PC-9 (cell line): ENCODE results near the gene ANKUB1. TPM values are rescaled to one million over a fixed set of nuclear protein-coding genes. Genes with fewer than 3 reads are reported as not detected.

ENCODE experiments used
- BruUV-seq: library from RNA; stranded (reverse); fragments of 400-500 nt; replicated peaks from 2 replicates; lab custom pipeline; 2021; lab: Mats Ljungman, UMichigan
- CTCF ChIA-PET: fragments of 300-600 bp; sonication (Branson Sonifier 250); formaldehyde crosslinking; loops from one replicate; lab custom pipeline; 2022; ENCODE audit warnings: antibody characterized with exemption; lab: Charles Lee
- POLR2A ChIA-PET: fragments of 300-600 bp; sonication (Branson Sonifier 250); formaldehyde crosslinking; loops from one replicate; lab custom pipeline; 2022; ENCODE audit warnings: antibody characterized with exemption; ENCODE audit not compliant: unreplicated experiment; lab: Charles Lee
- DNase-seq, 2 experiments: peaks; one replicate each; pipeline versions ENCODE4 v3.0.0 to v3.0.0-alpha.2; 2015 to 2022; ENCODE audit warnings: mixed read lengths in 1 of 2
- H2AFZ ChIP-seq: fragments of 200-600 bp; sonication (generic); 2 replicates; pipeline ENCODE4 v1.8.1; 2017; ENCODE audit warnings: antibody characterized with exemption
- H3F3A ChIP-seq: fragments of 200-600 bp; sonication (generic); 2 replicates; pipeline ENCODE4 v1.8.1; 2017; ENCODE audit warnings: antibody characterized with exemption, mild to moderate bottlenecking, low read depth; ENCODE audit not compliant: insufficient read depth
- H3K27ac ChIP-seq: fragments of 200-600 bp; sonication (generic); 2 replicates; pipeline ENCODE4 v1.6.1; 2016; ENCODE audit warnings: mixed run types
- H3K27me3 ChIP-seq: fragments of 200-600 bp; sonication (generic); 2 replicates; pipeline ENCODE4 v1.6.1; 2016; ENCODE audit warnings: low read depth, mixed run types; ENCODE audit not compliant: insufficient read depth
- H3K36me3 ChIP-seq: fragments of 200-600 bp; sonication (generic); 2 replicates; pipeline ENCODE4 v1.6.1; 2016; ENCODE audit warnings: low read depth, mixed run types
- H3K4me1 ChIP-seq: fragments of 200-600 bp; sonication (generic); replicated peaks from 2 replicates; pipeline ENCODE4 v1.6.1; 2016; ENCODE audit warnings: mixed run types; ENCODE audit not compliant: insufficient read depth
- H3K4me2 ChIP-seq: fragments of 200-600 bp; sonication (generic); 2 replicates; pipeline ENCODE4 v1.6.1; 2017; ENCODE audit warnings: mixed run types
- H3K4me3 ChIP-seq: fragments of 200-600 bp; sonication (generic); 2 replicates; pipeline ENCODE4 v1.6.1; 2016; ENCODE audit warnings: mixed run types
- H3K79me2 ChIP-seq: fragments of 200-600 bp; sonication (generic); 2 replicates; pipeline ENCODE4 v1.6.1; 2017; ENCODE audit warnings: low read depth, mixed run types
- H3K9me2 ChIP-seq: fragments of 200-600 bp; sonication (generic); 2 replicates; pipeline ENCODE4 v1.8.1; 2017; ENCODE audit warnings: mild to moderate bottlenecking; ENCODE audit not compliant: insufficient read depth
- H3K9me3 ChIP-seq: fragments of 200-600 bp; sonication (generic); 2 replicates; pipeline ENCODE4 v1.8.1; 2016; ENCODE audit warnings: low read depth; ENCODE audit not compliant: insufficient read depth
- H4K20me1 ChIP-seq: fragments of 200-600 bp; sonication (generic); 2 replicates; pipeline ENCODE4 v1.8.1; 2017; ENCODE audit not compliant: insufficient read depth
- EZH2 ChIP-seq: fragments of 200-600 bp; sonication (generic); IDR thresholded peaks from 2 replicates; pipeline ENCODE4 v1.8.0; 2017; ENCODE audit warnings: antibody characterized with exemption, low read depth
- intact Hi-C: fragments of 100-400 bp; cut with micrococcal nuclease; formaldehyde crosslinking; loops from one replicate; pipeline ENCODE4 v1.10.0; 2022; ENCODE audit not compliant: unreplicated experiment
- total RNA-seq: library from RNA; stranded (reverse); gene quantifications from 2 replicates; pipeline ENCODE4 v1.2.3, GENCODE V29; 2021
- TF ChIP-seq, protein P1 (sequence below): fragments of 200-600 bp; sonication (generic); conservative IDR thresholded peaks from 2 replicates; pipeline ENCODE4 v1.6.1; 2017; ENCODE audit warnings: mixed run types, antibody characterized with exemption, mild to moderate bottlenecking, moderate library complexity

ANKUB1 gene
- total RNA-seq, 1 experiment from 2014 or later: not detected

- Histone ChIP-seq H3K27ac (no peak overlapping the region), H3K9me2 (no peaks in the 10 kb centered on the region), H3K4me2 (no peak overlapping the region), H3K4me1 (peaks cover 31% of the 10 kb centered on the region), H3K4me3 (no peak overlapping the region), H3K9me3 (no peaks in the 10 kb centered on the region), H3F3A (peaks cover 23% of the 10 kb centered on the region), H3K27me3 (no peaks in the 10 kb centered on the region), H3K36me3 (no peaks in the 10 kb centered on the region), H4K20me1 (peaks cover 17% of the 10 kb centered on the region), H2AFZ (no peak overlapping the region), H3K79me2 (peaks cover 28% of the 10 kb centered on the region)
- TF ChIP-seq EZH2: no peak
- TF ChIP-seq, protein P1, sequence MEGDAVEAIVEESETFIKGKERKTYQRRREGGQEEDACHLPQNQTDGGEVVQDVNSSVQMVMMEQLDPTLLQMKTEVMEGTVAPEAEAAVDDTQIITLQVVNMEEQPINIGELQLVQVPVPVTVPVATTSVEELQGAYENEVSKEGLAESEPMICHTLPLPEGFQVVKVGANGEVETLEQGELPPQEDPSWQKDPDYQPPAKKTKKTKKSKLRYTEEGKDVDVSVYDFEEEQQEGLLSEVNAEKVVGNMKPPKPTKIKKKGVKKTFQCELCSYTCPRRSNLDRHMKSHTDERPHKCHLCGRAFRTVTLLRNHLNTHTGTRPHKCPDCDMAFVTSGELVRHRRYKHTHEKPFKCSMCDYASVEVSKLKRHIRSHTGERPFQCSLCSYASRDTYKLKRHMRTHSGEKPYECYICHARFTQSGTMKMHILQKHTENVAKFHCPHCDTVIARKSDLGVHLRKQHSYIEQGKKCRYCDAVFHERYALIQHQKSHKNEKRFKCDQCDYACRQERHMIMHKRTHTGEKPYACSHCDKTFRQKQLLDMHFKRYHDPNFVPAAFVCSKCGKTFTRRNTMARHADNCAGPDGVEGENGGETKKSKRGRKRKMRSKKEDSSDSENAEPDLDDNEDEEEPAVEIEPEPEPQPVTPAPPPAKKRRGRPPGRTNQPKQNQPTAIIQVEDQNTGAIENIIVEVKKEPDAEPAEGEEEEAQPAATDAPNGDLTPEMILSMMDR: no peak
- BruUV-seq: no TSS peak
- ChIA-PET POLR2A (interaction anchor here (0.5 kb wide), 2 partner anchors 16 to 47 kb away, joined by 3 to 6 read pairs; no protein-coding TSS in a partner anchor), CTCF (interaction anchor here (0.6 to 0.7 kb wide), 3 partner anchors 9 to 215 kb away, joined by 3 to 9 read pairs (median 3); no protein-coding TSS in a partner anchor)
- intact Hi-C loops: loop anchor here (5.0 kb wide), 2 partner anchors 59 to 154 kb away; partner anchors contain the start of genes COMMD2 and WWTR1
- no peak for DNase-seq
These were observed 18.5 kb upstream of the ANKUB1 start for GRCh38 chr3:149810846-149811245.

DNA sequence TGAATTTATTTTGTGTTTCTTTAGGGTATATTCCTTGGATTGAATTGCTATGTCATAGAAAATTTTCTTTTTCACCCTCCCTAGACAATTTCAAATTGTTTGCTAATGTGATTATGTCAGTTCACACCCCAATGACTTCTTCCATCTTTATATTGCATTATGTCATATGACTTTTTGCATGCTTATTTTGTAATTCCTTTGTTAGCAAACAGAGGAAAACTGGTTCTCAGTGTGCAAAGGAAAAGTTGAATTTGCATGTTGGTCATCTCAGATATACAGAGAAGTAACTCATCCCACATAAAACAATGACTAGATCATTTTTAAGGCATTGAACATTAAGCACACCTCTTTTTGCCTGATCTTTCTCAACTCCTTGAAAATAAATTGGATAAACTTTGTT, 17.3 kb upstream of the ANKUB1 start:
- POLR2A ChIA-PET: no interaction called here
- intact Hi-C loops: loop anchor here (2.0 to 5.0 kb wide), 3 partner anchors 57 to 297 kb away; partner anchors contain the start of genes COMMD2 and WWTR1
- CTCF ChIA-PET: interaction anchor here (0.7 to 2.9 kb wide), 2 partner anchors 43 to 143 kb away, joined by 3 to 56 read pairs; no protein-coding TSS in a partner anchor

GRCh38 chr3:149808209-149808829, 16.0 kb upstream of the ANKUB1 start:
- POLR2A ChIA-PET: interaction anchor here (0.6 to 1.1 kb wide), 3 partner anchors 43 to 761 kb away, joined by 4 to 13 read pairs (median 6); no protein-coding TSS in a partner anchor

More for the DNA sequence above, 17.3 kb upstream of the ANKUB1 start:
- peaks cover 23% of the 10 kb centered on the region for H3F3A ChIP-seq
- peaks cover 16% of the 10 kb centered on the region for H3K79me2 ChIP-seq
- H3K27ac ChIP-seq: no peak overlapping the region
- TF ChIP-seq, protein P1: no peak
- TF ChIP-seq EZH2: no peak
- H3K9me2 ChIP-seq: no peaks in the 10 kb centered on the region
- no peaks in the 10 kb centered on the region for H3K9me3 ChIP-seq
- no peaks in the 10 kb centered on the region for H3K36me3 ChIP-seq
- no peaks in the 10 kb centered on the region for H3K27me3 ChIP-seq
- H3K4me1 ChIP-seq: peaks cover 20% of the 10 kb centered on the region
- peak overlapping the region; percentile 23; the same call in 1 of the 2 replicates for H3K4me2 ChIP-seq
- peaks cover 8% of the 10 kb centered on the region for H4K20me1 ChIP-seq
- peak in 1 of 2 experiments; percentile 60 for DNase-seq
- H3K4me3 ChIP-seq: no peak overlapping the region
- no TSS peak for BruUV-seq
- H2AFZ ChIP-seq: no peak overlapping the region

More at GRCh38 chr3:149808209-149808829, 16.0 kb upstream of the ANKUB1 start:
- Histone ChIP-seq H3F3A (peaks cover 10% of the 10 kb centered on the region), H3K27me3 (no peaks in the 10 kb centered on the region), H3K79me2 (0 out of 2 replicates have a peak, but pooled peaks cover 3% of the 10 kb centered on the region), H3K27ac (no peak overlapping the region), H3K9me2 (no peaks in the 10 kb centered on the region), H3K9me3 (no peaks in the 10 kb centered on the region), H3K4me3 (no peak overlapping the region), H3K4me2 (peak overlapping the region; percentile 18; the same call in 1 of the 2 replicates), H3K4me1 (peaks cover 15% of the 10 kb centered on the region), H3K36me3 (no peaks in the 10 kb centered on the region), H4K20me1 (no peaks in the 10 kb centered on the region), H2AFZ (no peak overlapping the region)
- peak; percentile 54 to 69 for DNase-seq
- CTCF ChIA-PET: interaction anchor here (0.6 to 2.9 kb wide), 18 partner anchors 25 to 853 kb away, joined by 3 to 56 read pairs (median 4); partner anchors contain the start of gene COMMD2
- BruUV-seq: no TSS peak
- no peak for TF ChIP-seq EZH2
- TF ChIP-seq, protein P1: peak; percentile 81
- intact Hi-C loops: loop anchor here (1.0 to 2.0 kb wide), 3 partner anchors 43 to 296 kb away; no protein-coding TSS in a partner anchor
